Measurements from ENCODE around the gene SKIDA1.

DNA sequence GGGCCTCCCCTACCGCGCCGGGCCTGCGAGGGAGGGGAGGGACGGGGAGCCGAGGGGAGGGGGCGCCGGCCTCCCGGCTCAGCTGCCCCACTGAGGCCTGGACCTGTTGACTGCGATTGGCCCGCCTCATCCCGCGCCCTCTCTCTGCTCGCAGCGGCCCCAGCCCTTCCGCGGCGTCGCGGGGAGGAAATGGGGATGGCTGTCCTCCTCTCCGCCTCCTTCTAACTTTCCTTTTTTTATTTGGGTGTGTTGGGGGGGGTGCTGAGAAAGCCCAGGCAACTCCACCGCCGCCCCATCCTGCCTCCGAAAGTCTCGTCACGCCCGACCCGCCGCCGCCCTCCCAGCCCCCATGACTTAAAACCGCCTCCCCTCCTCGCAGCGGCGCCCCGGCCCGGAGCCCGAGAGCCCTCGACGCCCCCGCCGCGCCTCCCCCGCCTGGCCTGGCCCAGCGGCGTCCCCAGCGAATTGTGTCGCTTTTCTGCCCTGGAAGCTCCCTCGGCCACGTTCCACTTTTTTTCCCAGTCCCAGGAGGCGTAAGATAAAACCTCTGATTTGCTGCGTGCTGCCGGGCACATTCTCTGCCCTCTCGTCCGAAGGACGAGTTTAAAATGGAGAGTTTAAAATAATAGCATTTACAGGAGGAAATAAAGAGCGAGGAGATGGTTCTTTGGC lies 842 bp upstream of the SKIDA1 start:
- TF ChIP-seq CTCF (conservative IDR thresholded peaks at IDR 0.05 in 1 of 2, IDR thresholded peaks at IDR 0.05 in 1 of 2; ENCODE audit: extremely low read depth in 1 of 2, insufficient read depth in 1 of 2, low read depth in 1 of 2, low read length in 2 of 2) (no peak), EZH2 (IDR thresholded peaks at IDR 0.05; ENCODE audit: borderline replicate concordance, low read length) (no peak)
